Measurements from ENCODE around the gene ENC1. TPM values are rescaled to one million over a fixed set of nuclear protein-coding genes. Genes with fewer than 3 reads are reported as not detected.

The ENC1 gene
- total RNA-seq, 4 donors from 2014 or later: 8.9 to 23.7 (median 13.1) TPM

DNA sequence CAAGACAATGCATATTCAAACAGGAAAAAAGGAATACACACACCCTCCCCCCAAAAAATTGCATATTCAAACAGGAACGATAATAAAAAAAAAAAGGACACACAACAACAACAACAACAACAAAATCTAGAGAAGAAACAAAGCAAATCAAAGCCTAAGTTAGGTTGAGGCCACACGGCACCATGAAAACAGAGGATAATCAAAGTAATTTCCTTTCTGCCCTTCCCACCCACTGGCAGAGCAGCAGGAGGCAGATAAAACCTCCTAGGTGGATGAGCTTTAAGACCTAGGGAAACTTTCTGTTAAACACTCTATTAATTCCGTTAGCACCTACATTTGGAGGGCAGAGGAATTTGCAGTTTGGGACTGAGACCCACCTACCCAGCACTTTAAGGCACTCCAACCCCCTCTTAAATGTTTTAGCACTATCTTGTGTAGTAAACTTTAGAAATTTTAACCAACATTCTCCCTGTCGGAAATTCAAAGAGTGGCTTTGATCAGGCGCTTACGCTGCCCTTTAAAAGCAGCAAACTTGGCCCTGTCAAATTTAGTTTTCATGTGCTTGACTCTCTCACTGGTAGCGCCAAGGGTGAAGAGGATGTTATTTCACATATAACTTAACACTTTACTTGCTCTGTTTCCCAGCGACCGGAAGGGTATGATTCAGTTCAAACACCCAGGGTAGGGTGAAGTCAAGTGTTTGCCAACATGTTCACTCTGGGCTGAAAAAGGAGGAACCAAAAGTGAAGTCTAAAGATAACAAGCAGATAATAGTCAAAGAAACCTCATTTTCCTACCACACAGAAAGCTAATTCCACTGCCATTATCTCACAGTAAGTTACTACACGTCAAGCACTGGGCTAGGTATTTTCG lies 9.2 kb downstream of the ENC1 start:
- Histone ChIP-seq H3K4me3 (no peak overlapping the region), H3K36me3 (peaks cover 0 to 31% (median 6%) of the 10 kb centered on the region in 4 donors), H3K27ac (replicated peaks in 1 of 4) (no peak overlapping the region), H3K4me1 (peaks cover 0 to 14% (median 4%) of the 10 kb centered on the region in 4 donors), H3K27me3 (no peaks in the 10 kb centered on the region), H3K9me3 (no peaks in the 10 kb centered on the region)
- 73% methylated on average over 11 of the region's 11 CpGs for WGBS
- intact Hi-C loops (cut with DNase I): no loop called here
- no peak for DNase-seq (ENCODE audit: extremely low spot score)
- no peak for TF ChIP-seq POLR2AphosphoS5 (IDR thresholded peaks at IDR 0.05)
- no peak for TF ChIP-seq EP300 (IDR thresholded peaks at IDR 0.05)
- TF ChIP-seq, protein P1, sequence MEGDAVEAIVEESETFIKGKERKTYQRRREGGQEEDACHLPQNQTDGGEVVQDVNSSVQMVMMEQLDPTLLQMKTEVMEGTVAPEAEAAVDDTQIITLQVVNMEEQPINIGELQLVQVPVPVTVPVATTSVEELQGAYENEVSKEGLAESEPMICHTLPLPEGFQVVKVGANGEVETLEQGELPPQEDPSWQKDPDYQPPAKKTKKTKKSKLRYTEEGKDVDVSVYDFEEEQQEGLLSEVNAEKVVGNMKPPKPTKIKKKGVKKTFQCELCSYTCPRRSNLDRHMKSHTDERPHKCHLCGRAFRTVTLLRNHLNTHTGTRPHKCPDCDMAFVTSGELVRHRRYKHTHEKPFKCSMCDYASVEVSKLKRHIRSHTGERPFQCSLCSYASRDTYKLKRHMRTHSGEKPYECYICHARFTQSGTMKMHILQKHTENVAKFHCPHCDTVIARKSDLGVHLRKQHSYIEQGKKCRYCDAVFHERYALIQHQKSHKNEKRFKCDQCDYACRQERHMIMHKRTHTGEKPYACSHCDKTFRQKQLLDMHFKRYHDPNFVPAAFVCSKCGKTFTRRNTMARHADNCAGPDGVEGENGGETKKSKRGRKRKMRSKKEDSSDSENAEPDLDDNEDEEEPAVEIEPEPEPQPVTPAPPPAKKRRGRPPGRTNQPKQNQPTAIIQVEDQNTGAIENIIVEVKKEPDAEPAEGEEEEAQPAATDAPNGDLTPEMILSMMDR (IDR thresholded peaks at IDR 0.05): no peak
- no peak for TF ChIP-seq POLR2A (IDR thresholded peaks at IDR 0.05; ENCODE audit: low read depth)

DNA sequence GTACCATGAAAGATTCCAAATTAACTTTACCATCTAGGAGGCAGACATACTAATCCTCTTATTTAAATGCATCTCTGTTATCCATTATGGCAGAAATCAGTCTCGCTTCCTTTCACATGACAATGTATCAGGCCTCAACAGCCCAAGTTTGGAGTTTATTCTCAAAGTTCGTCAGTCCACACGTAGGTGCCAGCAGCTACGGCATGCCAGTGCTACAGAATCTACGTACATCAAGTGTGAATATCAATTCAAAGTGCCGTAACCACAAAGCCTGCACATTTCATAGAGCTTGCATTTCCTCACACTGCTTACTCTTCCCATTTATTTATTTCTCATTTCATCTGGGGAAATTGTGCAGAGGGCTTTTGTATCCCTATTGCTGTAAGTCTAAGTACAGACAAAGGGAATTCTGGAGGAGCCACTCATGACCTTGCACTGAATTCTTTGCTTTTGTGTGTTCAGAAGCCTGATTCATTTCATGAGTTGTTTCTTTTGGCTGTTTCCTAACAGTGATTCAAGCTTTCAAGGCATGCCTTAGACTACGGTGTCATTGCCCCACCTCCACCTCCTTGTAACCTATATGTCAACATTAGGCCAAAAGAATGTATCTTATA lies 10.0 kb downstream of the ENC1 start:
- TF ChIP-seq POLR2A (IDR thresholded peaks at IDR 0.05; ENCODE audit: low read depth) (no peak), EP300 (IDR thresholded peaks at IDR 0.05) (no peak), POLR2AphosphoS5 (IDR thresholded peaks at IDR 0.05) (no peak)
- TF ChIP-seq, protein P1 (IDR thresholded peaks at IDR 0.05): no peak
- peaks cover 0 to 14% (median 4%) of the 10 kb centered on the region in 4 donors for H3K4me1 ChIP-seq
- no peaks in the 10 kb centered on the region for H3K9me3 ChIP-seq
- H3K4me3 ChIP-seq: no peak overlapping the region
- no peak for DNase-seq (ENCODE audit: extremely low spot score)
- H3K27me3 ChIP-seq: no peaks in the 10 kb centered on the region
- no peak overlapping the region for H3K27ac ChIP-seq (replicated peaks in 1 of 4)
- H3K36me3 ChIP-seq: peaks cover 0 to 31% (median 6%) of the 10 kb centered on the region in 4 donors
- WGBS: 76% methylated on average over 7 of the region's 7 CpGs
- intact Hi-C loops (cut with DNase I): no loop called here

DNA sequence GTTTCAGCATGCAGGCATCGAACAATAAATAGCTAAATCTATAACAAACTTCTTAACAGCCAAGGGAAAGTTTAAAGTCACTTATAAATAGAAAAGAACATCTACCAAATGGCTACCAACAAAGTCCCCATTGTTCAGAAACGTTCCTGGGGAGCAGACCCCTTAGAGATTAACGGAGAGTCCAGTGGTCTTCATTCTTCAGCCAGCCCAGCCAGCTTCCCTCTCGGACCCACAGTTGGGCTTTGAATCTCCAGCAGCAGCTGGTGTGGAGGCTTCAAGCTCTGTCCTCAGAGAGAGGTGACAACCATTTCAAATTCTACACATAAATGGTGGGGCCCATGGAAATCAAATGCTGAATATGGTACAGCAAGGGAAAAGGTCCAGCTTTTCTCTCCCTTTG lies 11.2 kb downstream of the ENC1 start:
- Histone ChIP-seq H3K27ac (replicated peaks in 1 of 4) (no peak overlapping the region), H3K27me3 (no peaks in the 10 kb centered on the region), H3K4me3 (no peak overlapping the region), H3K4me1 (peaks cover 0 to 14% (median 4%) of the 10 kb centered on the region in 4 donors), H3K36me3 (peaks cover 0 to 20% (median 6%) of the 10 kb centered on the region in 4 donors), H3K9me3 (no peaks in the 10 kb centered on the region)
- TF ChIP-seq POLR2AphosphoS5 (IDR thresholded peaks at IDR 0.05) (no peak), POLR2A (IDR thresholded peaks at IDR 0.05; ENCODE audit: low read depth) (no peak), EP300 (IDR thresholded peaks at IDR 0.05) (no peak)
- TF ChIP-seq, protein P1 (IDR thresholded peaks at IDR 0.05): no peak
- WGBS: 81% methylated on average over 4 of the region's 4 CpGs
- no peak for DNase-seq (ENCODE audit: extremely low spot score)
- intact Hi-C loops (cut with DNase I): no loop called here

DNA sequence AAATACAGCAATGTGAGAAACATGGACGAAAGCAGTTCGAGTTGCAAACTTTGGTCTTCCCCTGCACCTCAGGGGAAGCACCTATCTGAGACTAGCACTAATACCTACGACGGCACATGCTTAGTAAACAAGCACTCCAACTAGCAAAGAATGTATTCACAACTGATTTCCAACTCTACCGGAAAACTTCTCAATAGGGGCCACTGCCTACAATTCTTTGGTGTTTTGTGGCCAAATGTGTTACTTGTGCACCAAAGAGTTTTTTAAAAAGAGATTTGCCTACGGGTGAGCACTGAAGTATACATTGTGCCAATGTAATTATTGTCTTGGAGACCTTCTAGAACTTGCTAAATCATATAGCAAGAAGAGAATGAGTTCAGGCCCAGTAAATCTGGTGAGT lies 12.2 kb downstream of the ENC1 start:
- no peaks in the 10 kb centered on the region for H3K27me3 ChIP-seq
- H3K4me3 ChIP-seq: no peak overlapping the region
- no peak overlapping the region for H3K27ac ChIP-seq (replicated peaks in 1 of 4)
- intact Hi-C loops (cut with DNase I): no loop called here
- WGBS: 96% methylated on average over 6 of the region's 6 CpGs
- TF ChIP-seq EP300 (IDR thresholded peaks at IDR 0.05) (no peak), POLR2AphosphoS5 (IDR thresholded peaks at IDR 0.05) (no peak), POLR2A (IDR thresholded peaks at IDR 0.05; ENCODE audit: low read depth) (no peak)
- TF ChIP-seq, protein P1 (IDR thresholded peaks at IDR 0.05): no peak
- no peaks in the 10 kb centered on the region for H3K9me3 ChIP-seq
- H3K4me1 ChIP-seq: peaks cover 0 to 14% (median 4%) of the 10 kb centered on the region in 4 donors
- peaks cover 0 to 14% (median 6%) of the 10 kb centered on the region in 4 donors for H3K36me3 ChIP-seq
- no peak for DNase-seq (ENCODE audit: extremely low spot score)
